Spleen (tissue), 11 donors: ENCODE data around the gene HMGA1. TPM values are rescaled to one million over a fixed set of nuclear protein-coding genes. Genes with fewer than 3 reads are reported as not detected.

ENCODE experiments used
- DNase-seq: peaks from one replicate; pipeline ENCODE4 v3.0.0-alpha.2; 2020
- H3K27ac ChIP-seq, 8 donors: fragments of 200-600 bp; sonication (generic) in 7 of 8; 1 replicate in 4 of 8; 2 replicates in 4 of 8; pipeline versions ENCODE4 v1.5.0 to v1.8.0; 2016 to 2021; ENCODE audit warnings: inconsistent platforms in 4 of 8, mild to moderate bottlenecking in 4 of 8, moderate library complexity in 1 of 8
- H3K27me3 ChIP-seq, 7 donors: fragments of 200-600 bp; sonication (generic) in 6 of 7; replicated peaks in 1 of 7; 1 replicate in 4 of 7; 2 replicates in 3 of 7; pipeline versions ENCODE4 v1.5.0 to v1.8.0; 2016 to 2021; ENCODE audit warnings: inconsistent platforms in 3 of 7, mild to moderate bottlenecking in 1 of 7
- H3K36me3 ChIP-seq, 6 donors: fragments of 200-600 bp; sonication (generic) in 5 of 6; 1 replicate in 4 of 6; 2 replicates in 2 of 6; pipeline versions ENCODE4 v1.5.0 to v1.8.0; 2016 to 2021; ENCODE audit warnings: inconsistent platforms in 2 of 6
- H3K4me1 ChIP-seq, 6 donors: fragments of 200-600 bp; sonication (generic) in 5 of 6; 1 replicate in 3 of 6; 2 replicates in 3 of 6; pipeline versions ENCODE4 v1.5.0 to v1.8.0; 2016 to 2021; ENCODE audit warnings: inconsistent platforms in 3 of 6
- H3K4me3 ChIP-seq, 8 donors: fragments of 200-600 bp; sonication (generic) in 7 of 8; 1 replicate in 4 of 8; 2 replicates in 4 of 8; pipeline versions ENCODE4 v1.5.0 to v1.8.0; 2016 to 2021; ENCODE audit warnings: inconsistent platforms in 4 of 8, mild to moderate bottlenecking in 4 of 8, moderate library complexity in 2 of 8
- H3K9me3 ChIP-seq, 8 donors: fragments of 200-600 bp; sonication (generic) in 7 of 8; 1 replicate in 4 of 8; 2 replicates in 4 of 8; pipeline versions ENCODE4 v1.5.0 to v1.8.0; 2016 to 2021; ENCODE audit warnings: inconsistent platforms in 4 of 8
- POLR2A ChIP-seq, 3 donors: fragments of 450-650 bp; IDR thresholded peaks; one replicate each; pipeline ENCODE4 v1.5.1; 2017; ENCODE audit warnings: antibody characterized with exemption in 3 of 3, mild to moderate bottlenecking in 1 of 3
- POLR2AphosphoS5 ChIP-seq, 3 donors: sonication (generic); formaldehyde crosslinking; IDR thresholded peaks; one replicate each; pipeline ENCODE4 v1.5.1; 2017; ENCODE audit warnings: antibody characterized with exemption in 3 of 3
- WGBS, 5 donors: extraction: QIAGEN DNeasy Blood & Tissue Kit in 3 of 5; methylation state at CpG; one replicate each; pipeline versions ENCODE4 v1.1.5 to v1.1.7; 2013 to 2018; 5-methylcytosine and 5-hydroxymethylcytosine counted together
- intact Hi-C: fragments of 100-400 bp; cut with DNase I; formaldehyde crosslinking; loops from one replicate; pipeline ENCODE4 v1.15.0; 2023; ENCODE audit warnings: low total_unique reads
- polyA plus RNA-seq, 3 donors: library from polyadenylated mRNA; stranded (reverse); fragments of 200-250 nt; gene quantifications; one replicate each; pipeline ENCODE4 v1.2.1, GENCODE V29; 2013
- total RNA-seq, 7 donors: library from RNA; depleted of rRNA in 3 of 7; stranded (reverse); fragments of >200 nt in 3 of 7; fragmentation: NEBNext Ultra II Directional in 4 of 7; extraction: Animal tissue kit (Norgen Biotek cat#: 25700) in 4 of 7; gene quantifications; one replicate each; pipeline versions ENCODE4 v1.1.0 to v1.2.1, GENCODE V29; 2016 to 2021
- TF ChIP-seq, protein P1 (sequence below), 11 experiments: fragments of 200-600 bp in 7 of 11; fragments of 450-650 bp in 4 of 11; sonication (generic) in 4 of 11; IDR thresholded peaks in 8 of 11; conservative IDR thresholded peaks in 3 of 11; 1 replicate in 7 of 11; 2 replicates in 4 of 11; pipeline versions ENCODE4 v1.4.0 to v1.8.0; 2016 to 2021; ENCODE audit warnings: antibody characterized with exemption in 11 of 11, inconsistent platforms in 4 of 11, mild to moderate bottlenecking in 1 of 11
- donor health status: healthy with polysubstance abuse.
- donor health status: DM: no; HTN: no; CAD: no; lungs with moderate emphysema.
- donor health status: DM: no; HTN: no; CAD: no.
- donor health status: Bipolar disorder and iron deficiency.
- donor health status: healthy.
- donor health status: DM: no; HTN: no; CAD: no.
- donor health status: DM: yes; HTN: yes; CAD: no.

Gene HMGA1
- total and polyA plus RNA-seq, 10 donors, result 49.9 to 129 (median 79.6) TPM

DNA sequence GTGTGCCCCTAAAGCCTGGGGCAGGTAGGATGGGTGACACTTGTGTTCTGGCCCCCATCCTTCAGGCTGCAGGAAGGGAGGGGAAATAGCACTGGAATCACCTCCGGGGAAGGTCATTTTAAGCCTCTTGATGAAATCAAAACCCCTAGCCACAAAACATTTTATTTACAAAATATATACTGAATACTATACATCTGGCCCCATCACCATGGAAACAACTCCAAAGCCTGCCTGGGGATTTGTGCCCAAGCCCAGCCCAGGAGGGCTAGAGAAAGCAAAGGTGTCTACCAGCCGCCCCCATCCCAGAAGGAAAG, 9.5 kb downstream of the HMGA1 start:
- TF ChIP-seq, protein P1, sequence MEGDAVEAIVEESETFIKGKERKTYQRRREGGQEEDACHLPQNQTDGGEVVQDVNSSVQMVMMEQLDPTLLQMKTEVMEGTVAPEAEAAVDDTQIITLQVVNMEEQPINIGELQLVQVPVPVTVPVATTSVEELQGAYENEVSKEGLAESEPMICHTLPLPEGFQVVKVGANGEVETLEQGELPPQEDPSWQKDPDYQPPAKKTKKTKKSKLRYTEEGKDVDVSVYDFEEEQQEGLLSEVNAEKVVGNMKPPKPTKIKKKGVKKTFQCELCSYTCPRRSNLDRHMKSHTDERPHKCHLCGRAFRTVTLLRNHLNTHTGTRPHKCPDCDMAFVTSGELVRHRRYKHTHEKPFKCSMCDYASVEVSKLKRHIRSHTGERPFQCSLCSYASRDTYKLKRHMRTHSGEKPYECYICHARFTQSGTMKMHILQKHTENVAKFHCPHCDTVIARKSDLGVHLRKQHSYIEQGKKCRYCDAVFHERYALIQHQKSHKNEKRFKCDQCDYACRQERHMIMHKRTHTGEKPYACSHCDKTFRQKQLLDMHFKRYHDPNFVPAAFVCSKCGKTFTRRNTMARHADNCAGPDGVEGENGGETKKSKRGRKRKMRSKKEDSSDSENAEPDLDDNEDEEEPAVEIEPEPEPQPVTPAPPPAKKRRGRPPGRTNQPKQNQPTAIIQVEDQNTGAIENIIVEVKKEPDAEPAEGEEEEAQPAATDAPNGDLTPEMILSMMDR (IDR thresholded peaks at IDR 0.05 in 8 of 11, conservative IDR thresholded peaks at IDR 0.05 in 3 of 11), result no peak
- TF ChIP-seq POLR2AphosphoS5 (IDR thresholded peaks at IDR 0.05) (no peak), POLR2A (IDR thresholded peaks at IDR 0.05) (no peak)

DNA sequence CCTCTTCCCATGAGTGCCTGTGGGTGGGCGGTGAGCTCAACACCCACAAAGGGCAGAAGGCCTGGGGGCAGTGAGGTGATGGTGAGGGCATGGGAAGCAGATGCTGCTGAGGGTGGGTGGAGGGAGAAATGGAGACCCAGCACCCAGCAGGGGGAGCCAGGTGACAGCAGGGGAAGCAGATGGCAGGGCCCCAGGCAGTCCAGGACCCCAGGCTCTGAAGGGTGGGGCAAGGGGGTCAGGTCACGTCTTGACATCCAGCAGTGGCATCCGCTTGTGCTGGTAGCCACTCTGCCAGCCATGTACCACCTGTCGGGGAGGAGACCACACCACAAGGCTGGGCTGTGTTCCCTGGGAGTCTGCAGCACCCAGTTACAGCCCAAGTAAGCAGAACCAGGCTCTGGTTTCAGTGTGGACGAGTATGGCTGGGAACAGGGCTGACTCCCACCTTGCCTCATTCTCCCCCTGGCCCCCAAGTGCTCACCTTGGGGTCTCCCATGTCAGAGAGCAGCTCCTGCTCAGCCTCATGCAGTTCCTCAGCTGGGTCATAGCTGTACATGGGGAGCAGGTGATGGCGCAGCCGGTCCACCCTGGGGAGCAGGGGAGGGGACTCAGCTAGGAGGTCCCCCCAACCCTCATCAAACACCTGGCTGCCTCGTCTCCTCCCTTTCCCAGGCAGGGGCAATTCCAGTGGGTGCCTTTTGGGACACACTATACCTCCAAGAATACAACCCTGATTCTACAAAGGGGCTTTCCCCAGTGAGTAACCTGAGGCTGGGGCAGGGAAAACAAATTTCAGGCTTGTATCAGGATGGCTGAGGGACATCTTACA, 10.1 kb downstream of the HMGA1 start:
- Histone ChIP-seq H3K4me3 (no peak overlapping the region), H3K4me1 (peaks cover 23 to 76% (median 55%) of the 10 kb centered on the region in 6 donors), H3K27me3 (no peaks in the 10 kb centered on the region), H3K27ac (peak overlapping the region in 4 of 8 donors; percentile 14 to 98 (median 94)), H3K36me3 (peaks cover 0 to 57% (median 13%) of the 10 kb centered on the region in 6 donors), H3K9me3 (no peaks in the 10 kb centered on the region)
- TF ChIP-seq, protein P1 (IDR thresholded peaks at IDR 0.05 in 8 of 11, conservative IDR thresholded peaks at IDR 0.05 in 3 of 11), result peak in 10 of 11 experiments; percentile 21 to 66 (median 42)
- TF ChIP-seq POLR2A (IDR thresholded peaks at IDR 0.05), result no peak
- peak; percentile 46 to 72 (median 46) for TF ChIP-seq POLR2AphosphoS5 (IDR thresholded peaks at IDR 0.05)
- WGBS, 5 donors, result 58 to 74% (median 66%) methylated on average over 5 to 8 of the region's 8 CpGs
- peak; percentile 86 for DNase-seq
- intact Hi-C loops, result no loop called here

More for the DNA sequence above, 9.5 kb downstream of the HMGA1 start:
- DNase-seq, result no peak
- Histone ChIP-seq H3K9me3 (no peaks in the 10 kb centered on the region), H3K27ac (peak overlapping the region in 2 of 8 donors; percentile 94 to 98), H3K36me3 (peaks cover 0 to 63% (median 19%) of the 10 kb centered on the region in 6 donors), H3K4me3 (no peak overlapping the region), H3K27me3 (no peaks in the 10 kb centered on the region), H3K4me1 (peaks cover 23 to 79% (median 55%) of the 10 kb centered on the region in 6 donors)
- intact Hi-C loops, result no loop called here
- 54 to 80% (median 68%) methylated on average over 2 of the region's 2 CpGs for WGBS, 5 donors

DNA sequence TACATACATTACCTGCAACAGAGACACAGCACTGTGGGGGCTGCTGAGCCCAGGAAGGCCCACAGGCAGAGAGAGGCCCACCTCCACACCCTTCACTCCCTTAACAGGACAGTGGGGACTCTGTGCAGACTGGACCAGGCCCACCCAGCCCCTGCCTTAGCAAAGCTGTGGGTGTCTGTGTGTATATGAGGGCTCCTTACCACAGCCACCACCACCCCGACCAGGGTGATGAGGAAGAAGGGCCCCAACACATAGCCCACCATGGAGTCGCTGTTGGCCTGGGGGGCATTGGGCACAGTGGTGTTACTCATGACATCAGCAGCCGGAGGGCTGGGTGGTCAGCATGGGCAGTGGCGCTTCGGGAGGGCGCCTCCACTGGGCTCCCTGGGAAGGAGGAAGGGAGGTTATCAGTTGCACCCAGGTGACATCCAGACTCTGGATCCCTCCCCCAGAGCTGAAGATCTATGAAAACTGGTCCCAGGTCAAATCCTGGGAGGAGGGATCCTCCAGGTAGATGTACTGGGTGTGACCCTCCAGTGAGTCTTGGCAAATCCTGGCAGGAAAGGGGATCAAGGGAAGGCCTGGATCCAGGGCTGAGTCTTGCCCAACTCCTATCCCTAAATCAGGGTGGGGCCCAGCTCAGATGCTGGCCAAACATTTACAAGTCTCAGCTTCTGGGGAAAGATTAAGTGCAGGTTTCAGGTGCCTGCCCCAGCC, 11.0 kb downstream of the HMGA1 start:
- Histone ChIP-seq H3K4me1 (peaks cover 23 to 71% (median 55%) of the 10 kb centered on the region in 6 donors), H3K27ac (peak overlapping the region; percentile 92 to 98 (median 94)), H3K9me3 (no peaks in the 10 kb centered on the region), H3K4me3 (peak overlapping the region in 5 of 8 donors; percentile 73 to 90 (median 86)), H3K27me3 (no peaks in the 10 kb centered on the region), H3K36me3 (peaks cover 0 to 49% (median 4%) of the 10 kb centered on the region in 6 donors)
- TF ChIP-seq POLR2AphosphoS5 (IDR thresholded peaks at IDR 0.05) (no peak), POLR2A (IDR thresholded peaks at IDR 0.05) (no peak)
- TF ChIP-seq, protein P1 (IDR thresholded peaks at IDR 0.05 in 8 of 11, conservative IDR thresholded peaks at IDR 0.05 in 3 of 11), result no peak
- WGBS, 5 donors, result 85 to 95% (median 89%) methylated on average over 4 to 6 of the region's 6 CpGs
- intact Hi-C loops, result loop anchor here (2.0 kb wide), 2 partner anchors 145 to 167 kb away; partner anchors contain the start of gene NUDT3
- DNase-seq, result peak; percentile 83
